ENCODE results near the gene PPP6R3. TPM values are rescaled to one million over a fixed set of nuclear protein-coding genes. Genes with fewer than 3 reads are reported as not detected.
"Not testable (repeated sequence)": the region's sequence is repeated elsewhere in the genome, so short reads cannot be mapped to it uniquely, and the experiment has no call there.

PPP6R3 gene
- total RNA-seq, 1 experiment from 2014 or later = 99.9 TPM

DNA sequence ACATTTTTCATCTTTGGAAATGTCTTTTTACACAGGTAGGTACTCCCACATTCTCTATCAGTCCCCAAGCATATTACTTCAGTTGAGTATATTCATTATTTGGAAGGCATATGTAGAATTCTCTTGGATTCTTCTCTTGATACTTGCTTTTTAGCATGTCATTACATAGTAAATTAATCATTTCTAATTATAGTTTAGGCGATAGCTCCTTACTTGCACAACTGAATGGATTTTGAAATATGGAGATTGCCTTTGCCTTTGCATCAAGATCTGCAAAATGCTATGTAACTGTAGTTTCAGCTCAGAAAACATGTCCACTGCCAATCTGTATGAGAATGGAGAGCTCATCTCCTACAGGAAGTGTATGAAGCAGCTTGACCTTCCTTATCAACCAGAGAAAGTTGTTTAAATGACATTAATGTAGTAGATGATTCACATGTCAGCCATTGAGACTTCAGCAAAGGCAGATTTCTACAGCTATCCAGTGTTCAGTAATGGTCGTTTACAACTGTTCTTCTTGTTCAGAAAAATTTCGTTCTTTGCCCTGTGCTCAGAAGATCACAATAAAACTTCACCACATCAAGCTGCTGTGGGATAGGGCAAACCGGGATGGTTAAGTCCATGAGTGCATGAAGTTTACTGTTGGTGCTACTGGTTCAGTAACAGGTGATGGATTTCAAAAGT, 61.6 kb downstream of the PPP6R3 start:
- no peak for DNase-seq (ENCODE audit: extremely low read depth, low read depth)

DNA sequence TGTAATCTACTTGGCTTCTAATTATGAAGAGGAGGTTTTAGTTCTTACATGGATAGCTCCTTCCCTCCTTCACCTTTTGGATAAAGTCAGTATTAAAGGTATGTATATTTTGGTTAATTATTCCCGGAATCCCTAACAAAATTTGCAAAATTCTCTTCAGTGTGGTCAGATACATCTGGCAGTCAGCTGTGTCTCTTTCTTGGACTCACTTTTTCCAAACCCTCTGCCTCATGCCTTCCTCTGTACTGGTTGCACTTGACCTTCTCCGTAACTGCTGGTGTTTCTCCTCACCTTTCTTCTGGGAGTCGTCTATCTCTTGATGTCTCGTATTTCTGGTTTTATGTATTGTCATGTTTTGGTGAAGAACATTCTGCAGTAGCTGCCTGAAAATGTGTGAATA, 62.5 kb downstream of the PPP6R3 start:
- DNase-seq (ENCODE audit: extremely low read depth, low read depth) = no peak

GRCh38 chr11:68523743-68524142, 63.2 kb downstream of the PPP6R3 start:
- no peak for DNase-seq (ENCODE audit: extremely low read depth, low read depth)

DNA sequence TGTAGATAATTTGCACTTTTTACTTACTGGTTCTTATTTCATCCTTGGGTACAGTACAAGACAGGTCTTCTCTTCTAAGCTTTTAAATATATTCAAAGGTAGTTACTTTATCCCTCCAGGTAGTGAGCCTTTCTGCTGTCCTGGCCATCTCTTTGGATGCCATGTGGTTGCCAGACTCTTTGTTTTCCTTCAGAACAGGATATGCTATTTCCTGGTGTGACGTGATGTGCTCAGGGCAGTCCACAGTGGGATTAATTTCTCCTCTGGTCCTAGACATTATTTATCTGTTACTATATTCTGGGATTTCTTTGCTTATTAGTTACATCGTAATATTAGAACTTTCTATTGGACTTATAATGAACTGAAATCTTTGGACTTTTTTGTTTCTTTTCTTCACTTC, 63.7 kb downstream of the PPP6R3 start:
- DNase-seq (ENCODE audit: extremely low read depth, low read depth) = no peak

DNA sequence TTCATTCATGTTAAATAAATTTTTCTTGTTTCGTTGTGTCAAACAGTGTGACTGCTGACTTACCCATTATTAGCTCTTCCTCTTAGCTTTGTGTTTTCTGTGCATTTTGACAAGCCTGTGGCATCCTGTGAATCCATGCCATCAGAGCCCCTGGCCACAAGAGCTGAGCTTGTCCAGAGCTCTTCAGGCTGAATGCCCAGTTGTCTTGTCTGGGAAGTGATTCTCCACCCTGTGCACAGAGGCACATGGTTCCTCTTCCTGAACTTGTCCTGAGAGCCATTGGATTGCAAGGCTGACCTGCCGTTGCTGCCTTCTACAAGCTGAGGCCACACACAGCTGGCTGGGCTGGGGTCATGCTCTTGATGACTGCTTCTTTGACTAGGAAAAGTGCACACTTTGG, 64.1 kb downstream of the PPP6R3 start:
- DNase-seq (ENCODE audit: extremely low read depth, low read depth) = no peak

GRCh38 chr11:68525336-68525735, 64.8 kb downstream of the PPP6R3 start:
- DNase-seq (ENCODE audit: extremely low read depth, low read depth) = no peak

GRCh38 chr11:68525930-68526329, 65.4 kb downstream of the PPP6R3 start:
- DNase-seq (ENCODE audit: extremely low read depth, low read depth) = no peak

DNA sequence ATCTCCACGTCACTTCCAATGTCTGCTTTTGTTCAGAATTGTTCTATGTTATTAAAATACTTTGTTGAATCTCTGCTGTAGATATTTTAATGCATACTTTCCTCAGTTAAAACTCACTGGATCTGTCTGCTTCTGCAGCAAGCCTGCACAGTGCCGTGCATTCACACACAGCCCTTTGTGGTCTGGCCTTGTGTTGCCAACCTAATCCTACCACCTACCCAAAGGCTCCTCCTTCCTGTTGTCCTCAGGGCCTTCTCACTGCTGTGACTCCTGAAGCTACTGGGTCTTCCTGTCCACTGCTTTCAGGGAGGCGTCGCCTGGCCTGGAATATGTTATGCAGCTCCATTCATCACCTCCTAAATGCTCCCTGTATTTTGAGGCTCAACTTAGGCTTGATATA, 67.0 kb downstream of the PPP6R3 start:
- no peak for DNase-seq (ENCODE audit: extremely low read depth, low read depth)

- DNase-seq (ENCODE audit: extremely low read depth, low read depth) = no peak
Measured at GRCh38 chr11:68528630-68529029, 68.1 kb downstream of the PPP6R3 start.

GRCh38 chr11:68531129-68531693, 70.7 kb downstream of the PPP6R3 start:
- no peak for DNase-seq (ENCODE audit: extremely low read depth, low read depth)

DNA sequence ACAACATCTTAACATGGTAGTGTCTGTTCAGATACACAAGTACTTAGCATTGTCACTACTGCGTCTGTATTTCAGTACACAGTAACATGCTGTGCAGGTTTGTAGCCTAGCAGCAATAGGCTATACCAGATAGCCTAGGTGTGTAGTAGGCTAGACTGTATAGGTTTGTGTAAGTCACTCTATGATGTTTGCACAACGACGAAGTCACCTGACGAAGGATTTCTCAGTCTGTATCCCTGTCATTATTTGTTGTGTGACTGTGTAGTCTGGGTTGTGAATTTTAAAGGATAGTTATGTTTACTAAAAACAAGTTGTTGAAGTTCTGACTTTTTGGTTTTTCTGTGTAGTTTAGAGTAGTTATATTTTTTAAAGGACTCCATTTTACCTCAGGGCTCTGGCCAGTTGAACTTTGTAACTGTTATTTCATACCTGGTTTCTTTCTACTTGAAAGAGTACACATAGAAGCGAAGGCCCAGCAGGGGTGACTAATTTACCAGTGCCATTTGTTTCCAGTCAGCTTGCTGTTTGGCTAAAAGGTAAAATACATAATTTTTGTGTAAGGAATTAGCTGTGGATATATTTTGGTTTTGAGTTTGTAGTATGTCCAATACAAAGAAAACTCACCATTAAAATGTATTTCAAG, 72.3 kb downstream of the PPP6R3 start:
- DNase-seq (ENCODE audit: extremely low read depth, low read depth) = no peak

GRCh38 chr11:68533945-68534344, 73.4 kb downstream of the PPP6R3 start:
- no peak for DNase-seq (ENCODE audit: extremely low read depth, low read depth)

- no peak for DNase-seq (ENCODE audit: extremely low read depth, low read depth)
Measured at GRCh38 chr11:68535098-68535497, 74.5 kb downstream of the PPP6R3 start.

DNA sequence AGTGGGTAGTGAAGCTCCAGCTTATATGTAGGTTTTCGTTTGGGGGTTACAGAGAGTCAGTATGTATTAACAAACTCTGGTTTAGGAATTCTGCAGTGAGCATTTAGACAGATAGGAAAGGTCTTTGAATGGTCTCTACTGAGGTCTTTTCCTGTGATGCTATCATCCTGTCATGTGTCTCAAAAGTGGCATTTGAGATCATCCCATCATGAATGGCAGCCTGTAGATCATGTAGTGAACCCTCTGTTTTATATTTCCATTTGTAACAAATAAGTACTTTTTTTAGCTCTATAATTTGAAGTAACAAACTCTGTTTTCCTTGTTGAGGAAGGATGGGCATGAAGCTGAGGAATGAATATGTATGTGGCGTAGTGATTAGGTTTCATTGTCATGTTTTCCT, 76.2 kb downstream of the PPP6R3 start:
- DNase-seq (ENCODE audit: extremely low read depth, low read depth) = no peak

DNA sequence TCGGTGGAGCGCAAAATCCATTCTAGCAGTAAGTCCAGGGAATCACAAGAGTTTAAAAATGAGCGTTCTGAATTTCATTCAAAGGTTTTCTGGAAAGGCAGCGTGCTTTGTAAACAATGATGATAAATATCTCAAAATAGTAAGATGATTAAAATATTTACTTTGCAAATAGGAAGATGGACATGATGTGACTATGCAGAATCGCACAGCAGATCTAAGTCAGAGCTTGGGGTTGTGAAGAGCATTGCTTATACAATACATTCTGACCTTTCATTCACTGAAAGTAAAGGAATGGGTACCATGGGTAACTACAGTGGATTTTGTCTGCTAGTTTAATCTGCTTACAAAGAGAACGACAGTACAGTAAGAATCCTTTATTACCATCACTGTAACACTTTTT, 77.5 kb downstream of the PPP6R3 start:
- DNase-seq (ENCODE audit: extremely low read depth, low read depth) = no peak

DNA sequence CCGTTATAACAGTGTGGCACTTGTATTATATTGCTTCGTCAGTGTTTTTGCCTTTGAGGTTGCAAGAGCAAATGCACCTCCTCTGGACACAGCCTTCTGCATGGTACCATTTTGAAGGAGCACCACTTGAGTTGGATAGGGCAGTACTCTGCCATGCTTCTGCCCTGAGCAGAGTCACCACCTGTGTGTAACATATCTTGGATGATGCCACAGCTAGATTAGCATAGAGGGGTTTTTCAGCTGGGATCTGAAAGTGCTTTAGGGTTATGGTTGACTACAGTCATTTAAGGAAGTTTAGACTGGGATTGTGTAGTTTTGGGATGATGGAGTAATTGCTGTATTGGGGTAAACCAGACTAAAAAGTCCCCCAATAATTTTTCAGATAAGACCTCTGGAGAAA, 78.8 kb downstream of the PPP6R3 start:
- DNase-seq (ENCODE audit: extremely low read depth, low read depth) = no peak

- DNase-seq (ENCODE audit: extremely low read depth, low read depth) = not testable (repeated sequence)
Measured at GRCh38 chr11:68540504-68540903, 80.0 kb downstream of the PPP6R3 start.

DNA sequence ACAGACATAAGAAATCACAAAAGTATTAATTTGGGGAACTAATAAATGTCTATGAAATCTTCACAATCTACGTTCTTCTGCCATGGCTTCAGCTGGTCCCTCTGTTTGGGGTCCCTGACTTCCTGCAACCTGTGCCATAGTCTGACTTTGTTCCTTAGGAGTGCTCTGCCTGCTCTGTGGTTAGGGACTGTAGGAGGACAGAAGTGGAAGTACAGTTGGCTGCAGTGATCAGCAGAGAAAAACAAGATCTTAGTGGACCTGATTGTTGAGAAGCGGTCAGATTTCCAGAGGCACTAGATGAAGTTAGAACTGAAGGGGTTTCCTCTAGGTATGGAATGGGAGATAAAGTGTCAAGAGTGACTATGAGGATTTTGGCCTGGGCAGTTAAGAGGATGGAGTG, 80.6 kb downstream of the PPP6R3 start:
- DNase-seq (ENCODE audit: extremely low read depth, low read depth) = no peak

DNA sequence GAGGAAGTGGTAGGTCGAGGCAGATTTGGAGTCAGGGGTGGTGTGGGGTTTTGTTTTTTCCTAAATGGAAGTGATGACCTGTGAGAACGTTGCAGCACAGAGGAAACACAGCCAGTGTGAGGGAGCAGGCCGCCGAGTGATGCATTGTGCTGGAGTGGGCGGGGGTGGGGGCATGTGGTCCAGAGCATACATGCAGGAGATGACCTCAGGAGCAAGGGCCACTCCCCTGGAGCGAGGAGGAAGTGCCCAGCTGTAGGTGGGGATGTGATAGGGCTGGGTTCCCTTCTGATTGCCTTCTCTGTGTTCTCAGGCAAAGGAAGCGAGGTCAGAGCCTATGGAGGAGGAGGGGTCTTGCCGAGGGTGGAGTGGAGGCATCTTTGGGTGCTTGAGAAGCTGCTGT, 81.4 kb downstream of the PPP6R3 start:
- no peak for DNase-seq (ENCODE audit: extremely low read depth, low read depth)

DNA sequence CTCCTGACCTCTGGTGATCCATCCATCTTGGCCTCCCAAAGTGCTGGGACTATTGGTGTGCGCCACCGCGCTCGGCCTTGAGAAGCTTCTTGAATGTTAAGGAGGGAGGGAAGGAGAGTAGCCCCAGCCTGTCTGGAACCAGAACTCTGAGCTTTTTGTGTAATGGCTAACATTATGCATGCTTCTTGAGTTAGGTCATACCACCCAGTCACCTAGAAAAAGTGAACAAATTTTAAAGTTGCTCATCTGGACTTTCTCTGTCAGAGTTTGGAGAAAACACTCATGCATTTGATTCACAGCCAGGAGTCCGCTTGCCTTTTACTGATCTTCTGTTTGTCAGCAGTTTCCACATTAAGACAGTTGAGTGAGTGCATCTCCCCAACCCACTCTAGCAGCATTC, 82.1 kb downstream of the PPP6R3 start:
- DNase-seq (ENCODE audit: extremely low read depth, low read depth) = no peak

GRCh38 chr11:68543594-68543993, 83.0 kb downstream of the PPP6R3 start:
- no peak for DNase-seq (ENCODE audit: extremely low read depth, low read depth)

DNA sequence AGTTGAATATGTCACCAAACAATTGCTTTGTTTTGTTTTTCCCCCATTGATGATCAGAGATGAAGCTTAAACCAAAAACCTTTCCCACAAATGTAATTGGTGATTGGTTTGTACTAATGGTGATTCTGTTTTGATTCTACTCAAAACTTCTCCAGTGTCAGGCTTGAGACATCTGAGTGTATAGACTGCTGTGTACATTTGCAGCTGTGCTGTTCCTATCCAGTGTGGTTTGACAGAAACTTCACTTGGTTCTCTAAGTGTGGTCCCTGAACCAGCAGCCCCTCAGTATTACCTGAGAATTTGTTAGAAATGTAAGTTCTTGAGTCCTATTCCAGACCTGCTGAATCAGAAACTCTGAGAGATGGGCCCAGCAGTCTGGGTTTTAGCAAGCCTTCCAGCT, 84.8 kb downstream of the PPP6R3 start:
- no peak for DNase-seq (ENCODE audit: extremely low read depth, low read depth)

All from NCI-H460 (cell line).